GM12878 (cell line): Measurements from ENCODE around the gene FAM227B. TPM values are rescaled to one million over a fixed set of nuclear protein-coding genes. Genes with fewer than 3 reads are reported as not detected.

Experiments used
- ATAC-seq: fragments of 200-7000 bp; cut with Tn5 transposase; 3 replicates; pipeline ENCODE4 v1.9.1; 2020; ENCODE audit warnings: mild to moderate bottlenecking, moderate library complexity
- BruUV-seq: library from RNA; stranded (reverse); fragments of 400-500 nt; replicated peaks from 2 replicates; lab custom pipeline; 2021; lab: Mats Ljungman, UMichigan
- CTCF ChIA-PET: fragments of 300-600 bp; sonication (Branson Sonifier 250); formaldehyde crosslinking; extraction: SDS; loops from one replicate; lab custom pipeline; 2021; ENCODE audit warnings: inconsistent platforms; lab: Yijun Ruan, JAX
- POLR2A ChIA-PET: fragments of 350-600 bp; formaldehyde crosslinking; extraction: SDS; loops from one replicate; lab custom pipeline; 2021; ENCODE audit warnings: inconsistent platforms; lab: Charles Lee
- RAD21 ChIA-PET: fragments of 300-600 bp; sonication (Branson Sonifier 250); formaldehyde crosslinking; loops from one replicate; lab custom pipeline; 2023; ENCODE audit warnings: antibody characterized with exemption; ENCODE audit not compliant: unreplicated experiment; lab: Charles Lee
- SMC1A ChIA-PET: fragments of 300-600 bp; sonication (Branson Sonifier 250); formaldehyde crosslinking; loops from one replicate; lab custom pipeline; 2023; ENCODE audit not compliant: unreplicated experiment, uncharacterized antibody; lab: Charles Lee
- DNase-seq: peaks from one replicate; pipeline ENCODE4 v3.0.0-alpha.2; 2011; ENCODE audit warnings: low read depth, low spot score
- FAIRE-seq: peaks from 3 replicates; lab custom pipeline; 2011; peaks lifted over from hg19 to GRCh38; lab: Jason Lieb, UNC
- H2AFZ ChIP-seq: 2 replicates; pipeline ENCODE4 v1.6.0; 2011; ENCODE audit warnings: low read depth, low read length, control low read depth; ENCODE audit not compliant: control insufficient read depth
- H3K27ac ChIP-seq: 2 replicates; pipeline ENCODE4 v1.5.1; 2011; ENCODE audit warnings: control low read depth; ENCODE audit not compliant: control insufficient read depth, insufficient read depth
- H3K27me3 ChIP-seq, 2 experiments: replicated peaks in 1 of 2; 2 replicates each; pipeline versions ENCODE4 v1.6.0 to v1.6.1; 2011; ENCODE audit warnings: low read length in 1 of 2; ENCODE audit not compliant: control insufficient read depth in 2 of 2, insufficient read depth in 2 of 2
- H3K36me3 ChIP-seq, 2 experiments: 2 replicates each; pipeline ENCODE4 v1.5.1; 2011; ENCODE audit warnings: low read length in 1 of 2; ENCODE audit not compliant: control insufficient read depth in 2 of 2, insufficient read depth in 2 of 2
- H3K4me1 ChIP-seq: 2 replicates; pipeline ENCODE4 v1.6.1; 2011; ENCODE audit warnings: mild to moderate bottlenecking, low read length, moderate library complexity, mixed read lengths; ENCODE audit not compliant: control insufficient read depth, insufficient read depth
- H3K4me2 ChIP-seq: 2 replicates; pipeline ENCODE4 v1.6.0; 2011; ENCODE audit warnings: control low read depth; ENCODE audit not compliant: control insufficient read depth, insufficient read depth
- H3K4me3 ChIP-seq: fragments of 200-600 bp; sonication (generic); 2 replicates; pipeline ENCODE4 v1.5.1; 2016
- H3K79me2 ChIP-seq: 2 replicates; pipeline ENCODE4 v1.6.0; 2011; ENCODE audit warnings: low read length; ENCODE audit not compliant: control insufficient read depth, insufficient read depth
- H3K9ac ChIP-seq: 2 replicates; pipeline ENCODE4 v1.8.0; 2011; ENCODE audit warnings: low read length, control low read depth, mixed read lengths; ENCODE audit not compliant: control insufficient read depth, insufficient read depth
- H3K9me3 ChIP-seq: replicated peaks from 3 replicates; pipeline ENCODE4 v1.5.1; 2011; ENCODE audit warnings: mild to moderate bottlenecking, low read length; ENCODE audit not compliant: control insufficient read depth, insufficient read depth
- H4K20me1 ChIP-seq: 2 replicates; pipeline ENCODE4 v1.6.0; 2011; ENCODE audit not compliant: control insufficient read depth, insufficient read depth
- ASH2L ChIP-seq: fragments of 300-600, 200-600 bp; sonication (generic); IDR thresholded peaks from 2 replicates; pipeline ENCODE4 v1.6.1; 2017; ENCODE audit warnings: low read depth, mild to moderate bottlenecking, borderline replicate concordance
- ATF2 ChIP-seq: IDR thresholded peaks from 2 replicates; pipeline ENCODE4 v1.6.1; 2012; ENCODE audit warnings: low read length, inconsistent platforms
- ATF3 ChIP-seq: IDR thresholded peaks from 2 replicates; pipeline ENCODE4 v1.6.1; 2011; ENCODE audit warnings: low read depth, mild to moderate bottlenecking, low read length, moderate library complexity, borderline replicate concordance; ENCODE audit errors: extremely low read depth
- MXI1 ChIP-seq: fragments of 150-350 bp; IDR thresholded peaks from 2 replicates; pipeline ENCODE4 v1.6.1; 2011; ENCODE audit warnings: low read depth, mild to moderate bottlenecking, inconsistent platforms, low read length, improper control_type of control experiment
- MYB ChIP-seq: fragments of 150-350 bp; IDR thresholded peaks from 2 replicates; pipeline ENCODE4 v1.6.1; 2014; ENCODE audit warnings: mild to moderate bottlenecking, low read depth, low read length, borderline replicate concordance
- POLR2A ChIP-seq: IDR thresholded peaks from 2 replicates; pipeline ENCODE4 v1.6.1; 2011; ENCODE audit warnings: low read depth, mild to moderate bottlenecking, low read length
- POU2F2 ChIP-seq: IDR thresholded peaks from 3 replicates; pipeline ENCODE4 v1.6.1; 2011; ENCODE audit warnings: low read depth, mild to moderate bottlenecking, low read length, borderline replicate concordance
- RB1 ChIP-seq: fragments of 450-650 bp; formaldehyde crosslinking; IDR thresholded peaks from 2 replicates; pipeline ENCODE4 v1.6.1; 2017; ENCODE audit warnings: mild to moderate bottlenecking, borderline replicate concordance
- RELA ChIP-seq: fragments of 450-650 bp; IDR thresholded peaks from 2 replicates; pipeline ENCODE4 v1.8.0; 2014; ENCODE audit warnings: borderline replicate concordance; ENCODE audit not compliant: partially characterized antibody
- SIX5 ChIP-seq: IDR thresholded peaks from 2 replicates; pipeline ENCODE4 v1.6.1; 2011; ENCODE audit warnings: mild to moderate bottlenecking, low read depth, low read length, moderate library complexity; ENCODE audit not compliant: severe bottlenecking
- SMAD1 ChIP-seq: fragments of 450-650 bp; IDR thresholded peaks from 2 replicates; pipeline ENCODE4 v1.6.1; 2018; ENCODE audit warnings: mild to moderate bottlenecking, low read depth; ENCODE audit not compliant: partially characterized antibody
- SREBF1 ChIP-seq: IDR thresholded peaks from 2 replicates; pipeline ENCODE4 v1.6.1; 2012; ENCODE audit warnings: mild to moderate bottlenecking, low read length
- TBL1XR1 ChIP-seq: IDR thresholded peaks from 2 replicates; pipeline ENCODE4 v1.6.1; 2012; ENCODE audit warnings: low read depth, low read length, improper control_type of control experiment
- TCF7 ChIP-seq: IDR thresholded peaks from 2 replicates; pipeline ENCODE4 v1.6.1; 2014; ENCODE audit warnings: antibody characterized with exemption, borderline replicate concordance
- ZBTB40 ChIP-seq: fragments of 450-650 bp; IDR thresholded peaks from 2 replicates; pipeline ENCODE4 v1.6.1; 2016; ENCODE audit warnings: mild to moderate bottlenecking, moderate library complexity, borderline replicate concordance
- in situ Hi-C: fragments of 300-500 bp; cut with MboI; formaldehyde crosslinking; loops from 9 replicates; pipeline ENCODE4 v1.14.3; 2018; ENCODE audit warnings: mixed read lengths
- intact Hi-C: fragments of 100-400 bp; cut with micrococcal nuclease; formaldehyde crosslinking; loops from one replicate; pipeline ENCODE4 v1.14.2; 2022; ENCODE audit not compliant: unreplicated experiment
- polyA plus RNA-seq, 11 experiments: library from polyadenylated mRNA; depleted of rRNA in 4 of 11; unstranded in 6 of 11; stranded (reverse) in 5 of 11; fragments of >200 nt; fragmentation: Nextera tagmentation in 4 of 11; fragmentation: Illumina TruSeq in 1 of 11; extraction: Ambion mirVana in 4 of 11; extraction: Trizol in 1 of 11; gene quantifications; 1 replicate in 1 of 11; 2 replicates in 10 of 11; pipeline versions ENCODE4 v1.2.1 to v1.2.3, GENCODE V29; 2011 to 2016; ENCODE audit warnings: inconsistent platforms in 2 of 11, missing spikeins in 2 of 11, low read depth in 1 of 11
- total RNA-seq, 4 experiments: library from RNA; depleted of rRNA in 3 of 4; stranded (reverse); fragments of >200 nt in 3 of 4; fragmentation: Illumina TruSeq in 1 of 4; extraction: Trizol in 1 of 4; gene quantifications; 2 replicates each; pipeline versions ENCODE4 v1.2.1 to v1.2.3, GENCODE V29; 2013 to 2021

The FAM227B gene
- total and polyA plus RNA-seq, 10 of the 15 experiments (the other 5 are each of a cell fraction or from before 2014, with no cell fraction given), result 3.9 to 12.6 (median 6.9) TPM

GRCh38 chr15:49646891-49647290, 26.3 kb upstream of the FAM227B start (continued):
- TF ChIP-seq ZBTB40, result no peak
- TF ChIP-seq TBL1XR1, result no peak
- TF ChIP-seq RELA, result no peak

GRCh38 chr15:49645941-49646340, 25.3 kb upstream of the FAM227B start:
- no peaks in the 10 kb centered on the region; a peak in 1 of 4 replicates for H3K36me3 ChIP-seq
- ChIA-PET SMC1A (no interaction called here), POLR2A (no interaction called here), RAD21 (no interaction called here), CTCF (no interaction called here)
- H3K9ac ChIP-seq, result no peak overlapping the region
- H3K27ac ChIP-seq, result no peak overlapping the region
- FAIRE-seq (no peak), ATAC-seq (no peak), DNase-seq (no peak)
- no peaks in the 10 kb centered on the region for H4K20me1 ChIP-seq
- no peaks in the 10 kb centered on the region for H3K9me3 ChIP-seq
- H2AFZ ChIP-seq, result no peak overlapping the region
- intact Hi-C loops (no loop called here), in situ Hi-C loops (no loop called here)
- H3K79me2 ChIP-seq, result no peaks in the 10 kb centered on the region
- no peaks in the 10 kb centered on the region for H3K4me1 ChIP-seq
- H3K4me3 ChIP-seq, result no peak overlapping the region
- H3K27me3 ChIP-seq, result no peaks in the 10 kb centered on the region
- no TSS peak for BruUV-seq
- H3K4me2 ChIP-seq, result no peak overlapping the region
- TF ChIP-seq RB1, result no peak
- TF ChIP-seq ATF2, result no peak
- TF ChIP-seq MXI1, result no peak
- TF ChIP-seq ASH2L, result no peak
- TF ChIP-seq SIX5, result no peak
- TF ChIP-seq SMAD1, result no peak
- TF ChIP-seq TCF7, result no peak
- TF ChIP-seq POLR2A, result no peak
- TF ChIP-seq ATF3, result no peak
- no peak for TF ChIP-seq MYB
- TF ChIP-seq SREBF1, result no peak
- TF ChIP-seq POU2F2, result no peak
